K562 (cell line): ENCODE data around the gene PSMB11. TPM values are rescaled to one million over a fixed set of nuclear protein-coding genes. Genes with fewer than 3 reads are reported as not detected.
A peak's percentile ranks its signal among the peaks of the same experiment; 100 is the strongest.

ENCODE experiments used
- BACH1 ChIP-seq: fragments of 200-800 bp; sonication (Bioruptor generic); IDR thresholded peaks from 2 replicates; pipeline ENCODE4 v1.6.1; 2016; ENCODE audit warnings: missing genetic modification characterization, missing compliant biosample characterization
- BRCA1 ChIP-seq, 2 experiments: fragments of 450-650 bp in 1 of 2; sonication (generic) in 1 of 2; formaldehyde crosslinking in 1 of 2; IDR thresholded peaks; 2 replicates each; pipeline versions ENCODE4 v1.5.0 to v1.6.1; 2017 to 2020; ENCODE audit warnings: mild to moderate bottlenecking in 1 of 2, missing genetic modification reagents in 1 of 2
- CCNT2 ChIP-seq: IDR thresholded peaks from 2 replicates; pipeline ENCODE4 v1.6.1; 2011; ENCODE audit warnings: borderline replicate concordance, low read depth, mild to moderate bottlenecking, moderate library complexity, mixed read lengths, low read length; ENCODE audit not compliant: insufficient read length; ENCODE audit errors: extremely low read depth
- ETS1 ChIP-seq: conservative IDR thresholded peaks from 2 replicates; pipeline ENCODE4 v1.6.1; 2011; ENCODE audit warnings: low read depth, mild to moderate bottlenecking, low read length; ENCODE audit not compliant: control insufficient read depth
- ETS2 ChIP-seq: IDR thresholded peaks from 2 replicates; pipeline ENCODE4 v1.6.1; 2016; ENCODE audit warnings: borderline replicate concordance, missing genetic modification characterization, mild to moderate bottlenecking, moderate library complexity, missing compliant biosample characterization; ENCODE audit not compliant: poor library complexity, severe bottlenecking
- FOSL1 ChIP-seq: fragments of 200-800 bp; sonication (Bioruptor generic); conservative IDR thresholded peaks from 2 replicates; pipeline ENCODE4 v1.6.1; 2016; ENCODE audit warnings: missing genetic modification characterization, missing compliant biosample characterization
- HDAC3 ChIP-seq: fragments of 450-650 bp; IDR thresholded peaks from 2 replicates; pipeline ENCODE4 v1.6.1; 2018; ENCODE audit warnings: borderline replicate concordance, mild to moderate bottlenecking, moderate library complexity; ENCODE audit not compliant: partially characterized antibody
- HDGF ChIP-seq: fragments of 450-650 bp; IDR thresholded peaks from 2 replicates; pipeline ENCODE4 v1.6.1; 2016
- HMG20B ChIP-seq: fragments of 250-450 bp; sonication (Bioruptor Pico); IDR thresholded peaks from 2 replicates; pipeline ENCODE4 v1.5.0; 2021; ENCODE audit warnings: mild to moderate bottlenecking
- MTA1 ChIP-seq: fragments of 450-650 bp; IDR thresholded peaks from 2 replicates; pipeline ENCODE4 v1.6.1; 2017; ENCODE audit warnings: borderline replicate concordance
- NR4A1 ChIP-seq, 2 experiments: fragments of 250-450 bp in 1 of 2; fragments of 450-650 bp in 1 of 2; sonication (Bioruptor Pico) in 1 of 2; IDR thresholded peaks; 2 replicates each; pipeline versions ENCODE4 v1.4.0 to v1.6.1; 2016 to 2020; ENCODE audit warnings: mild to moderate bottlenecking in 2 of 2, missing compliant biosample characterization in 1 of 2, missing genetic modification characterization in 1 of 2, moderate library complexity in 1 of 2
- PHF21A ChIP-seq: fragments of 450-650 bp; IDR thresholded peaks from 2 replicates; pipeline ENCODE4 v1.6.1; 2017; ENCODE audit warnings: low read depth, borderline replicate concordance
- PHTF2 ChIP-seq: fragments of 250-450 bp; sonication (Bioruptor Pico); IDR thresholded peaks from 2 replicates; pipeline ENCODE4 v1.5.0; 2021; ENCODE audit warnings: mild to moderate bottlenecking
- RHOXF2B ChIP-seq: fragments of 250-450 bp; sonication (Bioruptor Pico); conservative IDR thresholded peaks from 2 replicates; pipeline ENCODE4 v1.5.1; 2021
- SIN3B ChIP-seq: fragments of 450-650 bp; IDR thresholded peaks from 2 replicates; pipeline ENCODE4 v1.6.1; 2017; ENCODE audit warnings: low read depth, mild to moderate bottlenecking, moderate library complexity
- SNIP1 ChIP-seq: fragments of 450-650 bp; IDR thresholded peaks from 2 replicates; pipeline ENCODE4 v1.7.1; 2017; ENCODE audit warnings: low read depth, mild to moderate bottlenecking
- YY1 ChIP-seq, 3 experiments: IDR thresholded peaks; 2 replicates each; pipeline ENCODE4 v1.6.1; 2011; ENCODE audit warnings: low read length in 2 of 3, mild to moderate bottlenecking in 2 of 3, moderate library complexity in 2 of 3, borderline replicate concordance in 1 of 3, control low read depth in 1 of 3, low read depth in 1 of 3; ENCODE audit not compliant: insufficient read depth in 3 of 3, insufficient replicate concordance in 2 of 3, control insufficient read depth in 1 of 3, insufficient read length in 1 of 3; ENCODE audit errors: extremely low read depth in 1 of 3
- ZHX1 ChIP-seq: fragments of 150-350 bp; conservative IDR thresholded peaks from 2 replicates; pipeline ENCODE4 v1.6.1; 2014; ENCODE audit warnings: low read length
- ZNF316 ChIP-seq: fragments of 450-650 bp; IDR thresholded peaks from 2 replicates; pipeline ENCODE4 v1.6.1; 2016
- ZNF766 ChIP-seq: fragments of 200-800 bp; sonication (Bioruptor generic); conservative IDR thresholded peaks from 2 replicates; pipeline ENCODE4 v1.6.1; 2016; ENCODE audit warnings: missing genetic modification characterization, missing compliant biosample characterization
- ZNF780A ChIP-seq: fragments of 250-450 bp; sonication (Bioruptor Pico); IDR thresholded peaks from 2 replicates; pipeline ENCODE4 v1.5.0; 2021; ENCODE audit warnings: mild to moderate bottlenecking
- ZSCAN29 ChIP-seq: fragments of 450-650 bp; IDR thresholded peaks from 2 replicates; pipeline ENCODE4 v1.6.1; 2017
- polyA plus RNA-seq, 8 experiments: library from polyadenylated mRNA; depleted of rRNA in 4 of 8; stranded (reverse) in 5 of 8; unstranded in 3 of 8; fragments of >200 nt; fragmentation: Nextera tagmentation in 2 of 8; fragmentation: Illumina TruSeq in 1 of 8; extraction: Ambion mirVana in 2 of 8; extraction: Trizol in 1 of 8; gene quantifications; 2 replicates each; pipeline versions ENCODE4 v1.2.1 to v1.2.3, GENCODE V29; 2011 to 2014; ENCODE audit warnings: inconsistent platforms in 1 of 8, missing spikeins in 1 of 8
- total RNA-seq, 7 experiments: library from RNA; depleted of rRNA in 6 of 7; stranded (reverse); fragments of >200 nt in 6 of 7; fragmentation: Illumina TruSeq in 2 of 7; extraction: Trizol in 2 of 7; gene quantifications; 2 replicates each; pipeline versions ENCODE4 v1.2.1 to v1.2.3, GENCODE V29; 2011 to 2021; ENCODE audit warnings: low replicate concordance in 1 of 7

PSMB11 gene
- total and polyA plus RNA-seq, 9 of the 15 experiments (the other 6 are each of a cell fraction or from before 2014, with no cell fraction given): not detected

DNA sequence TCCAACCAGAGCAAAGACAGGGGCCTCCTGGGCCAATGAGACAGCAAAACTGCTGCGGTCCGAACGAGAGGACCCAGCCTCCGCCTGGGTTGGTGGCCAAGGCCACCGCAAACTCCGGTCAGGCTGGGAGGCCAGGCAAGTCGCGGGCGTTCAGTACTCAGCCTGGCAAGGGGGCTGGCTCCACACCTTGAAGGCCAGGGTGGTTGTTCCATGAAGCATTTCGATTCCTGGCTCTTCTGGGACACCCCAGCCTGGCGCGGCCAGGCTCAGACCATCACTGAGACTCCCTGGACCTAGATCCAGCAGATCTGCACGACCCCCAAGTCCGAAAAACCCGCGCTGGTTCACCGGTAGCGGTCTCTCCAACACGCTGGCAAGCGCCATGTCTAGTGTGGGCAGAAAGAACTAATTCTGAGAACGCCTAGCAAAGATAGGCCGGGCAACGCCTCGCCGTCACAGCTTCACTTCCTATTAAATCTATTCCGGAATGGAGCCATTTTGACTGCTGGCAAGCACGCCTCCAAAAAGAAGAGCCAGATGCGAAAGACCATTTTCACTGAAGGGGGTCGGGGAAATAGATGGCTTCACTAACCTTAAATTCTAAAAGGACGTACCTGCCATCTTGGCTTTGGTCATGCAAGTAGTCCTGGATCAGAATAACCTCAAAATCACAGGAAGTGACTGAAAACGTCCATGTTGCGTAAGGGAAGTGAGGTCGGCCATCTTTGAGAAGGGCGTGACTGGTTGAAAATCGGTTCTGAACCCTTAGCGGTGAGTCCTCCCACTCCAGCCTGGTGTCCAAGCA is 7.3 kb upstream of the PSMB11 start, which contains the start of gene PSMB5 (continued):
- TF ChIP-seq ETS1 (peak; percentile 59; the same call in 1 of the 2 replicates), YY1 (IDR thresholded peaks at IDR 0.05; ENCODE audit: borderline replicate concordance in 1 of 3, control insufficient read depth in 1 of 3, extremely low read depth in 1 of 3, insufficient read depth in 3 of 3, insufficient read length in 1 of 3, insufficient replicate concordance in 2 of 3, low read depth in 1 of 3, low read length in 2 of 3) (peak; percentile 93 to 96 (median 95)), ZNF316 (peak; percentile 89), RHOXF2B (no peak), ZSCAN29 (no peak), PHTF2 (CRISPR knock-in tag) (no peak), ZNF780A (CRISPR knock-in tag) (no peak), NR4A1 (CRISPR knock-in tag; IDR thresholded peaks at IDR 0.05) (no peak), NR4A1 (tag; IDR thresholded peaks at IDR 0.05) (peak; percentile 69; the same call in 1 of the 2 replicates), HDGF (no peak), MTA1 (no peak), CCNT2 (no peak), ZHX1 (no peak), BACH1 (tag) (peak; percentile 91), ETS2 (tag) (no peak), SNIP1 (no peak), HDAC3 (no peak), PHF21A (no peak), SIN3B (peak; percentile 78), ZNF766 (CRISPR knock-in tag) (peak; percentile 97), FOSL1 (tag) (peak; percentile 54), HMG20B (CRISPR knock-in tag) (no peak), BRCA1 (IDR thresholded peaks at IDR 0.05) (no peak), BRCA1 (CRISPR knock-in tag; IDR thresholded peaks at IDR 0.05) (no peak)
